GM19240 (cell line): ENCODE measurements around the gene EFNA5.

Experiments
- DNase-seq: peaks from one replicate; pipeline ENCODE4 v3.0.0; 2011; ENCODE audit warnings: low spot score; ENCODE audit not compliant: insufficient read length

EFNA5 gene

DNA sequence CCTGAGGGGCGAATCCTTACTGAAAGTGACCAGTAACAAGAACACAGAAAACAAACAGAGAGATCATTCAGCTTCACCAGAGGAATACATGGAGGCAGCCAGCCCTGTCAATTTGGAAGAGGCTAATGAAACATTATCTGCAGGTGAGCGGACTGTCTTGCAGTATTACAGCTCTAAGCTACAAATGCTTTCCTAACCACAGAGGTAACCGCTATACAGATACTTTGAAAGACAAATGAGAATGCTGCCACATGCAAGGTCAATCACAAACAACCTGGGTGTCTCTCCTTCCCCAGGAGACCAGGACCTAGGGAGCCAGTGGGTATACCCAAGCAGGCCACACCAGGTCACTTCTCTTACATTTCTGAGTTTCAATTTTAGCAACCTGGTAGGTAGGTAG is 30.2 kb downstream of the EFNA5 start:
- no peak for DNase-seq

DNA sequence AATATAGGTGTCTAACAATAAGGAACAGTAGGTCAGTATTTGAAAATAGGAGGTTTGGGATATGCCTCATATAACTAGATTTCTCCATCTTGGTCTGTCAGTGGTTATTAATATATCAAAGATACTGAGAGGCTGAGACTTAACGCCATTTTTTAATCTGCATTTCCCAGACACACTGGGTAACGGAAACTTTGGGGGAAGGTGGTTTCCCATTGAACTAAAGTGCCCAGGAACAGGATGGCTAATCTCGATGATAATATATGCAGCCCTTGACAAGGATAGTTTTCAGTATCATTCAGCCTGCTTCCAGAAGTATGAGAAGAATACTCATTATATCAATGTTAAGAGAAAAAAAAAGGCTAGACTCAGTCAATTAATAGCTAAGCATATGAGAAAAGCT is 30.7 kb downstream of the EFNA5 start:
- no peak for DNase-seq

DNA sequence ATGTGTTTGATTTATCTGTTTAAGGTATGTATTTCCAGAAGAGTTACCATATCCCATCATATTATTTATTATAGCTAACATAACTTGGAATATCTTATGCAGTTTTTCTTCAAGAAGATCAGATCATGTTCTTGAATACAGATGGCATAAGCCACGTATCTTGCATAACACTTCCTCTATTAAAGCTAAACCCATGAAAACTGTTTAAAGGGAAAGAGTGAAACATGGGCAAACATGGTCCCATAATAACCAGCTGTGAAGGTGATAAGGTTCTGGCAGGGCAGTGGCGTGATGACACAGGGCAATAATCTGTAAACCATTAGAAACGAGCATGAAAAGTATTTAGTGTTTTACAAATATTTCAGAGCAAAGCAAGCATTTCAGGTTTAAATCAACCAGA is 34.2 kb downstream of the EFNA5 start:
- no peak for DNase-seq

DNA sequence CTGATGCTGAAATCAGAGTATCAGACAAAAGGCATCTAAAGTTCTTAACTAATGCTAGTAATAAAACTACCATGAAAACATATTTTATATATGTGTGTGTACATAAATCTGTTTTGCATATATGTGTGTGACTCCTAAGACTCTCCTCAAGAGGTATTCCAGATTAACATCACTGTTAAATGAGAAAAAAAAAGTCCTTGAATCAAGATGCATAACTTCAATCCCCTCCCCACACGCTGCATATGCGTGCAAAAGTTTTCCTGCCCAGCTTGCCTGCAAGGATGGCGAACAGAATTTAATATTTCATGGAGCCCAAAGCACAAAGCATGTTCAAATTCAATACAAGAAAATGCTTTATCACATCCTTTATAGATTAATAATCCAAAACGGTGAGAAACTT is 34.7 kb downstream of the EFNA5 start:
- DNase-seq = no peak

DNA sequence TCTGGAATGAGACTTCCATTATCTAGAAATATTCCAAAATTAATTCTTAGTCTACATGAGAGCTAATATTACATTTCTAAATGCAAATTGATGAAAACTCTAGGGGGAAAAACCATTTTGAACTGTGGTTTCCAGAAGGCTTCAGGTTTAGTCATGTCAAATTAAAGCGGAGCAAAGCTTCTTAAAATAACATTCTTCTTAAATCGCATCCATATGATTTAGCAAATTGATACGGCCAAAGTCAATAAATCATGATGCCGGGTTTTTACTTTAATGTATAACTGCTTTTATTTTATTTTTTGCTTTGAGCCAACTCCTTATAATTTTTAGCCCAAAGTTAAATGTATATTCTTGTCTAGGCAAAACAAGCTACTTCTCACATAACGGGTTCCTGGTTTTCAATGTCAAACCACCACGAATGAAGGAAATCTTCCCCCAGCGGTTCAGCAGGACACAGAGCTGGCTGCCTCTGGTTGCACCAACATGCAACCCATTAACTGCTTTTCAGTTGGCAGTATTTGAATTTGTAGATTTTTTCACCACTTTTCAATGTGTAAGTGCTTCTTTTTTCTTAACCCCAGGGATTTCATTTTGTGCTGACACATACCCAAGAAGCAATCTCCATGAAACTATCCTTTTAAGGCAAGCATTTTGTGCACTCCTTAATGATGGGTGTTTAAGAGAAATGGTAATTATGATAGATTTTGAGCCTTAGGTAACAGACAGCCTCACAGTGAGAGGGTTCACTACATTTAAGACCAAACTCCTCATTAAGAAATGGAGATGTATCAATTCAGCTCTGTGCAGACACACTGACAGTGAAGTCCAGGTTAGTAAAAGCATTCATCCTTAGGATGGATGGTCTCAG is 35.5 kb downstream of the EFNA5 start:
- no peak for DNase-seq

DNA sequence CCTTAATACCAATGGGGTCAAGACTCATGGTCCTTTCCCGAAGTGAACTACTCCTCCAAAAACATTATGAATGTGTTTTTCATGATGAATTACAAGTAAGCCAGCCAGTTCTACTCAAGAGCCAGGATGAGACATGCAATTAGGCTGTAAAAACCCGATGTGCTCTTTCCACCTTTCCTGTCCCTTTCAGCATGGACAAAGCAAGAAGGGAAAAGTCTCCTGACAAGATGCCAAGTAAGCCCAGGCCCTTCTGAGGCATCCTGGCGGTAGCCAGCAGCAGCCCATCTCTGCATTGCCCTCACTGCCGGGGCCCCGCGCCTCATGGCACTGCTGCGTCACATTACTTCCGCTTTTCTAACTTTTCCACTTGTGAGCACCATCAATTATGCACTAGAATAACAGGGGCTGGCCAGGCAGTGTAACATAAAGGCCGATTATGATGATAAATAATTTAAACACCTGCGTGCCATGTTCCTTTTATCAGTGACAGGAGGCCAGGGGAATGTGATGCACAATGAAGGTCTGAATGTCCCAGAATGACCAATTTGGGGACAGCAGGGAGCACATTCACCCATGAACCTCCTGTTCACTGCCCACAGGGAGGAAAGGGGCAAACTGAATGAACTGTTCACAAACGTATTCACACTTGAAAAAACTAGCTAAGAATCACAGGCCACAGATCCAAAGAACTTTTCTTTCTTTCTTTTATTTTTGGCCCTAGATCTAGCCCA is 37.4 kb downstream of the EFNA5 start:
- DNase-seq = no peak

DNA sequence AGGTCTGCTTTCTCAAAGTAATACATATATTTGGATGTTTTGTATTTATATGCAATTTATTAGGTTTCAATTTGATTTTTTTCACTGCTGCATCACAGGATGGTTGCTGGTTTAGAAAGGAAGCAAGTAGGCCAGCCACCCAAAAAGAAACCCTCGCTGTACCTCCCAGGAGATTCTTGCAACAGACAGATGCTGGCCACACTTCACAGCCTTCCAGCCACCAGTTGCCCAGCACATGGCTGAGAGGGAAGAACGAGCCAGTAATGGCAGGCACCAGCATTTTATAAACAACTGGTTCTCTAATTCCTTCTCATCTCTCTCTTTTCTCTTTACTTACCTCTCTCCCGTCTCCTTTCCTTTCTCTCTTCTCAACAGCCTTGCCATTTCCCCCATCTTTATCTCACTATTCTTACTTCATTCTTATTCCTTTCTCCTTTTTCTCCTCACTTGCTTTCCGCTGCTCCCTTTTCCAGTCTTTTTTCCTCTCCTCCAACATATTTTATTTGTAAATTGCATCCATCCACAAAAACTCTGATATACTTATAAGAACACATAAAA is 38.9 kb downstream of the EFNA5 start:
- DNase-seq = no peak

DNA sequence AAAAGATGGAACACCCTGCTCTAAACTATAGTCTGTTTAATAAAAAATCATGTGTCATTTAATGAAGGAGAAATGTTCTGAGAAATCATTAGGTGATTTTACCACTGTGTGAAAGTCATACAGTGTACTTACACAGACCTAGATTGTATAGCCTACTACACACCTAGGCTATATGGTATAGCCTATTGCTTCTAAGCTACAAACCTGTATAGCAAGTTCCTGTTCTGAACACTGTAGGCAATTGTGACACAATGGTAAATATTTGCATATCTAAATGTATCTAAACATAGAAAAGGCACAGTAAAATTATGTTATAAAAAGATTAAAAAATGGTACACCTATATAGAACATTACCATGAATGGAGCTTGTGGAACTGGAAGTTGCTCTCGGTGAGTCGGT is 40.6 kb downstream of the EFNA5 start:
- DNase-seq = no peak

DNA sequence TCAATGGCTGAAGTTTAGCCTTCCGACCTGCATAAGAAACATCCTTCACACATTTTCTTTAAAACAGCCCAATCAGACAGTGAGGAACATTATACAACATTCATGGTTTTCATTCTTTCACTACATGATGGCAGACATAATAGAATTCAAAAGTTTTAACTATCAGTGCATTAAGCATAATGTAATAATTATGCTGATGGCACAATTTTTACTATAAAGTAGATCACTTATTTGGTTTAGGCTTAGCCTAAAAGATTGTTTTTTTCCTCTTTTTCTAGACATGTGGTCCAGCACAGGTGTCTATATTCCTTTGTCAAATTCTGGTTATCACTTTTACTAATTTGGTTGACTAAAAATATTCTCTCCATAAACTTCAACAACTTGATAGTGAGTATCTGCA is 46.5 kb downstream of the EFNA5 start:
- no peak for DNase-seq

DNA sequence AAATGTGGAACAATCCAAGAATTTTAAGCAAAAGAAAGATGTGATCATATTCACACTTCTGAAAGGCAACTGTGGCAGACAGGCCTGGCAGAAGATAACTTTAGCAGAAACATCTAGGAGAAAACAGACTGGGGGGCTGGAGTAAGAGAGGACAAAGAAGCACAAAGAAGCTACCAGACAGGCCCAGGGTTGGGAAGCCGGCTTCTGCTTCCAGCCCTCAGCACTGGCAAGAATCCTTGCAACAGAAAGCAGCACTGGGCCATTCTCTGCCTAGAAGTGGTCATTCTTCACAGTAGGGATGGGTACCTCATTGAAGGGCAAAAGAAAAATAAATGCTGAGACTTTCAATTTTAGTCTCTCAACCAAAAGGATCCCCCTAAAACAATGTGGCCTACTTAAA is 49.6 kb downstream of the EFNA5 start:
- DNase-seq = no peak

DNA sequence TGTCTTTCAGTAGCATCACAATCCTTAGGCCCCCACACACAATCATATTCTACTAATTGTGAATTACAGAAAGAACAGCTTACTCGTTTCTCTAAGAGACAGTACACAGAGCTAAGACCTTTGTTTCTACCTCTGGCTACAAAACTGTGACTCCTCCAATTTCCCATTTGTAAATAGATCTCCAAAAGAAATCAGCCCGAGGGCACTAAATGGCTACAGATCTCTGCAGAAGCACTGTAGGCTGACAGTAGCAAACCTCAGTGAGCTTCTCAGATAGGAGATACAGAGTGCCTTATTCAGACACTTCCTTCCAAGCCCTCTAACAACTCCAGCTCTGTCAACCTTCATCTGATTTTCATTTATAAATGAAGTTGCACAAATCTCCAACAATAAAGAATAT is 51.0 kb downstream of the EFNA5 start:
- no peak for DNase-seq

DNA sequence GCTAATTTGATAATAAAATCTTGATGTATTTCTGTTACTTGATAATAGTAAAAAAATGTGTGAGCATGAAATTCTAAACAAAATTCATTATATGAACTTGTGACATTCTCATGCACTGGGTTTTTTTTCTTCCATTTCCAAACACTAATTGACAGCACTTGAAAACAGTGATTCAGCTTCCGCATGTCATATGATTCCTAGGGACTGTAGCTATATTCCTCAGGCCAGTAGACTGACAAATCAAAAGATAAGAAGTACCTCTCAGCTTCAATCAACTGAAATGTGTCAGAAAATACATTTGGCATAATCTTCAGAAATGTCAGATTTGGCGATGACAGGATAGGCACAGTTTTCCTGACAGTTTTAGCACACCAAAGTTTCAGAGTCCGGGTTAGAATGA is 52.5 kb downstream of the EFNA5 start:
- DNase-seq = no peak

DNA sequence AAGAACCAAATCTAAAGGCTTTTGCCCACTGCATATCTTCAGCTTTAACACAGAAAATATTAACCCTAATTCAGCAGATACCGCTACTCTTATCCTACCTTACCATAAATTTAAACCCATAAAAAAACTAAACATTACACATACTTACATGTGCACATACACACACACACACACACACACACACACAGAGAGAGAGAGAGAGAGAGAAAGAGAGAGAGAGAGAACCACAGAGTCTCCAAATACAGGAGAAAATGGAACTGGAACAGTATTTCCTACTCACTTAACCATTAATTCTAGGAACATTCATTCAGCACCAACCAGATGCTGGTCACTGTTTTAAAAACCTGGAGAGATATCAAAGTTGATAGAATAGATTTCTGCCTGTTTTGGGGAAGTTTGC is 53.7 kb downstream of the EFNA5 start:
- no peak for DNase-seq

DNA sequence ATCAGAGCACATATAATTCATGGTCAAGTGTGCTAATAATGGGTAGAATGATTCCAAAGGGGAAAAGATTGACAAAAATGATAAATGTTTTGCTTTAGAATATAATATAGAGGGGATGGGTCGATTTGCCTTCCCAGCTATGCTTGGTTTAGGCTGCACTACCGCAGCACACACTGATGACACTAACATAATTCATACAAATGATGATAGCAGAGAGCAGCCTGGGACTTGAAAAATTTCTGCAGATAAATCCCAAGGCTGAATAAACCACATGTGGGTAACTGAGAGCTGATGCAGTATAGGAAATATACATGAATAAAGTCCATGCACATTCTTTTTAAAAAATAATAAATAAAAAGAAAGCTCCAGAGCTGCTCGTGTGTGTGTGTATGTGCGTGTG is 54.5 kb downstream of the EFNA5 start:
- DNase-seq = no peak

DNA sequence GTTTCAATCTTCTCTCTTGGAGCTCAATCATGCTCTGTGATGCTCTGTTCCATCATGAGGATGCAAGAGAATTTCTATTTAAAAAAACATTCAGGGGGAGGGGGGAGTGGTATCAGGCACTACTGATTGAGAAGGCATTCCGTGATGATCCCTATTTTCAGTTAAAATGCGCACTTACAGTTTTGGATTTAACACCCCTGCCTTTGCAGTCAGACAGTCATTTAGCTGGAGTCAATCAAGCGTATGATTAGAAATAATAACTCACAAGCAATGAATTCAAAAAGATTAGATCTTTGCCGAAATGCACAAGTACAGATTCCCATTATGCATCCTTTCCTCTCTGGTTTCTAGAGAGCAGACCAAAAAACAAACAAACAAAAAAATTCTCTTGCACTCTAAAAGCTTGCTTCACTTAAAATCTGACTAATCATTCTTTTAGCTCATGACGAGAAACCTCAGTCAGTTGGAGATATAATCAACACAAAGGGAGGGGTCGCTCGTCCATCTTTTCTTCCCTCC is 55.4 kb downstream of the EFNA5 start:
- no peak for DNase-seq

DNA sequence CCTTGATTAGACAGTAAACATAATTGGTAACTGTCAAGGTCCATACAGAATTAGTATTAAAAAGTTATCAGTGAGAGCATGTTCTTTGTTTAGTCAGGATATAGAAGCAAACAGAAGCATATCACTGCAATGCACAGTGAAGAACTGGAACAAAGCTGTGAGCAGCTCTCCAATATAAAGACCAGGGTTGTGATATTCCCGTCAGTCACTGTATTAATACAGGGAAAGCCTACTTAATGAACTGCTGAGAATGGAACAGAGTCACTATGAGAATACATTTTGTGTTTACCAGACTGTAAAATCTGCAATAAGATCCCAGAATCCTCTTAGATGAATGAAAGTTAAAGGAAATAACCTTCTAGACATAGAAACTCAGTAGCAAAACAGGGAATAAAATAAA is 58.2 kb downstream of the EFNA5 start:
- DNase-seq = no peak

DNA sequence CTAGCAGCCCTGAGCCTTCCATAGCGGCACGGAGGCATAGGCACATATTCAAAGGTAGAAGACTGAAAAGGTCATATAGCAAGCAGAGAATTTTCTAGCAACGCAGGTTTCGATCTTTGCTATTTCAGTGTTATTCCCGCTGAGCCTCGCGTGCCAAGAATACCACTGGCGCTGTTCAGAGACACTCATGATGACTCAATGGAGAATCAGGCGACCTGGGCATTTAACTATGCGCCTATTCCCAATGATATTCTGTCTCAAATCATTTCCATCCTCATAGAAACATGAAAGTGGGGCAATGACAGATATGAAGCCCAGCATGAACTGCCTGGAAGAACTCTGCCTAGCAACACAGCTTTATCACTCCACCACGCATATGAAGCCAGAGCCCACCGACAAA is 59.9 kb downstream of the EFNA5 start:
- DNase-seq = no peak

DNA sequence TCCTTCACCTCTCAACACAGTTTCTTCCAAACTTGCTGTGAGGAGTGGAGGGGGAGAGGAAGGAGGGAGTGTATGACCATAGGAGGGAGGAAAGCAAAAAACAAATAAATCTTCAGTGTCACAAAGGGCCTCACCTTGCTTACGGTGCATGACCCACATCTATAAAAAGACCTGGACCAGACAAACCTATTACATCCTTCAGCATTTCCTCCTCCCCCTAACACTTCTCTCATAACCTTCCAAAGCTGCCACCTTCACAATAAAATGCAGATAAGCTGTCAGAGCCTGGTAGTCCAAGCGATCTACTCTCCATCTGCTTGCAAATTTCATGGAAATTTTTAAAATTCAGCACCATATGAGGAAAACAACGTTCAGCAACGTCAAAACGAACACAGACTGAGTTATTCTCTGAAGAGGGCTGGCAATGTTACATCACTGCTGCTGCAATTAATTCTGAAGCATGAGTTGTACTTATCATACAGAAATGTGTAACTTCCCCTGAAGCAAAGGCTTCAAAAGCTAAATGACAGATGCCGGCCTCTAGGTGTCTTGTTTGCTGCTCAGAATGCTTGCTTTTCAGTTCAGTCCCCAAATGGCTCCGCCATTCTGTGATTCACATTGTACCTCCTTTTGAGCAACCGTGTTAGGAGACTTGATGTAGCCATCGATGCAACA is 62.9 kb downstream of the EFNA5 start:
- no peak for DNase-seq

DNA sequence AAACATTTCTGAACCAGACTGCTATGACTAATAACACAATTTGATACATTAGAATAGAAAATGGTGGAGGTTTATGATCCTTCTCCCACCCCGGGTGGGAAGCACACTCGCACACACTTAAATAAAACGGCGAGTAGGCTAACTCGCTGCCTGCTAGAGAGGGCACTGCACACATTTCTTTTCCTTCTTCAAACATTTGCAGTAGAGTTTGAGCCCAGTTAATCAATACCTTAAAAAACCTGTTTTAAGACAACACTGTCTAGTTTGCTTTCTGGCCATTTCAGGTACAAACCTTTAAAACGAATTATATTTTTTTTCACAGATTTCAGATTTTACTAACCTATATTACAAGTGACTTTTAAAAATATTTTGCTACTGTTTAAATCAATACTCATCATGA is 63.5 kb downstream of the EFNA5 start:
- no peak for DNase-seq

DNA sequence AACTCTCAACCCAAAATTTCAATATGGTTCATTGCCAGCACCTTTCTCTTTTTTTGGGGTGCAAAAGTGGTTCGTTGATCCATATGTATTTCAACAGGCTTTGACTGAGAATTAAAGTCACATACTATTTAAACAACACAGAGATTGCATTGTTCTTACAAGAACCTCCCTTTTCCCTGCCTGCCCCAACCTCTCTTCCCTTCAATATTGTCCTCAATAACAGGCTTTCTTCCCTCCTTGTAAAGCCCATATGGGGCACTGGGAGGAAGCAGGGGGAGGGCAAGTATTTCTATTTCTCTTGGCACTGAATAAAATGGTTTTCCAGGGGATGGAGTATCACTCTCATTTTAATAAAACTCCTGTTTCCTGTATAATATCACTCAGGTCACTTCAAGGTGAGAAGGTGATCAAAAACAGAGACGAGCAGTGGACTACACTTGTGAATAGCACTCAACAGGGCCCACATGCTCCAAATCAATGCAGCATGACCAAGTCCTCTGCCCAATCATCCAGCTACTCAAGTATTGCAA is 65.1 kb downstream of the EFNA5 start:
- DNase-seq = no peak

DNA sequence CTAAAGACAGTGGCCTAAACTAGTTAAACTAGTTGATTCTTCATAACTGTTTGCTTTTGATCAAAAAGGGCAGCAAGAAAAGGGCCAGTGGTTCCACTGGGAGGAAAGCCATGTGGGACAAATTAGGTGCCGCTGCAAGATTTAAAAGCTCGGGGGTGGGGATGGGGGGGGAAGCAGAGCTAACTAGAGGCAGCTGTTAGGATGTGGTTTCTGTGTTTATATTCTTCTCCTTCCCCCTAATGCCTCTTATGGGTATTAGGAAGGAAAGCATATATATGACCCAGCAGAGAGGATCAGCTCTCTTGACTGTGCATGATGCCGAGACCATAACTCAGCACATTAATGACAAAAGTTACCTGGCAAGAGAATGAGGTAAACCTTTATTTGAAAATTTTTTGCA is 65.7 kb downstream of the EFNA5 start:
- no peak for DNase-seq
